Kidney (tissue), 14 donors: Measurements from ENCODE around the gene CNNM3. TPM values are rescaled to one million over a fixed set of nuclear protein-coding genes. Genes with fewer than 3 reads are reported as not detected.

Experiments used
- DNase-seq, 5 donors: peaks; one replicate each; pipeline ENCODE4 v3.0.0-alpha.2; 2013 to 2020
- FAIRE-seq: peaks from 2 replicates; lab custom pipeline; 2012; peaks lifted over from hg19 to GRCh38; lab: Jason Lieb, UNC
- H3K27ac ChIP-seq, 2 donors: one replicate each; pipeline ENCODE4 v1.7.0; 2013; ENCODE audit warnings: low read depth in 2 of 2, low read length in 2 of 2, inconsistent platforms in 1 of 2
- H3K27me3 ChIP-seq: one replicate; pipeline ENCODE4 v1.7.1; 2013; ENCODE audit warnings: low read length, inconsistent platforms; ENCODE audit not compliant: control insufficient read depth, insufficient read depth
- H3K36me3 ChIP-seq, 3 donors: one replicate each; pipeline versions ENCODE4 v1.7.0 to v1.7.1; 2013; ENCODE audit warnings: low read length in 3 of 3, control low read depth in 1 of 3, inconsistent platforms in 1 of 3; ENCODE audit not compliant: insufficient read depth in 3 of 3, control insufficient read depth in 2 of 3
- H3K4me1 ChIP-seq, 3 donors: one replicate each; pipeline versions ENCODE4 v1.7.0 to v1.7.1; 2013; ENCODE audit warnings: low read length in 3 of 3, inconsistent platforms in 1 of 3, low read depth in 1 of 3; ENCODE audit not compliant: control insufficient read depth in 2 of 3, insufficient read depth in 2 of 3
- H3K4me3 ChIP-seq, 3 donors: one replicate each; pipeline versions ENCODE4 v1.7.0 to v1.8.1; 2013; ENCODE audit warnings: low read length in 3 of 3, control low read depth in 1 of 3, inconsistent platforms in 1 of 3
- H3K9ac ChIP-seq, 3 donors: one replicate each; pipeline versions ENCODE4 v1.7.0 to v1.7.1; 2013; ENCODE audit warnings: low read length in 3 of 3, control low read depth in 1 of 3, inconsistent platforms in 1 of 3
- H3K9me3 ChIP-seq, 3 donors: one replicate each; pipeline versions ENCODE4 v1.7.0 to v1.7.1; 2013; ENCODE audit warnings: low read length in 3 of 3, control low read depth in 1 of 3, inconsistent platforms in 1 of 3; ENCODE audit not compliant: control insufficient read depth in 2 of 3, insufficient read depth in 1 of 3
- intact Hi-C: fragments of 100-400 bp; cut with DNase I; formaldehyde crosslinking; loops from one replicate; pipeline ENCODE4 v1.11.1; 2022
- polyA plus RNA-seq: library from polyadenylated mRNA; stranded (reverse); fragments of 350-450 nt; fragmentation: Illumina TruSeq; extraction: RNeasy Lipid Tissue Mini Kit (QIAGEN cat#74804); gene quantifications from one replicate; pipeline ENCODE4 v1.2.3, GENCODE V29; 2014; ENCODE audit warnings: low read depth, low replicate concordance; ENCODE audit not compliant: insufficient read depth
- total RNA-seq: library from RNA; stranded (reverse); fragmentation: NEBNext Ultra II Directional; extraction: Animal tissue kit (Norgen Biotek cat#: 25700); gene quantifications from one replicate; pipeline ENCODE4 v1.2.1, GENCODE V29; 2021
- TF ChIP-seq, protein P1 (sequence below): IDR thresholded peaks from 3 replicates; pipeline ENCODE4 v1.5.1; 2012; ENCODE audit warnings: mild to moderate bottlenecking, moderate library complexity, borderline replicate concordance; ENCODE audit not compliant: insufficient read depth; ENCODE audit errors: extremely low read depth
- donor health status: control.
- donor health status: control.
- donor health status: control.
- donor health status: control.
- donor health status: control.
- donor health status: DM: yes; HTN: yes; CAD: no.
- donor health status: Normal renal cell carcinoma (clear cell type).

Gene CNNM3
- total and polyA plus RNA-seq, 2 donors from 2014 or later = 6.9 to 26.1 TPM

GRCh38 chr2:96815326-96816126, 542 bp upstream of the CNNM3 start:
- intact Hi-C loops = no loop called here
- DNase-seq (peak; percentile 23 to 76 (median 54)), FAIRE-seq (no peak)
- TF ChIP-seq, protein P1, sequence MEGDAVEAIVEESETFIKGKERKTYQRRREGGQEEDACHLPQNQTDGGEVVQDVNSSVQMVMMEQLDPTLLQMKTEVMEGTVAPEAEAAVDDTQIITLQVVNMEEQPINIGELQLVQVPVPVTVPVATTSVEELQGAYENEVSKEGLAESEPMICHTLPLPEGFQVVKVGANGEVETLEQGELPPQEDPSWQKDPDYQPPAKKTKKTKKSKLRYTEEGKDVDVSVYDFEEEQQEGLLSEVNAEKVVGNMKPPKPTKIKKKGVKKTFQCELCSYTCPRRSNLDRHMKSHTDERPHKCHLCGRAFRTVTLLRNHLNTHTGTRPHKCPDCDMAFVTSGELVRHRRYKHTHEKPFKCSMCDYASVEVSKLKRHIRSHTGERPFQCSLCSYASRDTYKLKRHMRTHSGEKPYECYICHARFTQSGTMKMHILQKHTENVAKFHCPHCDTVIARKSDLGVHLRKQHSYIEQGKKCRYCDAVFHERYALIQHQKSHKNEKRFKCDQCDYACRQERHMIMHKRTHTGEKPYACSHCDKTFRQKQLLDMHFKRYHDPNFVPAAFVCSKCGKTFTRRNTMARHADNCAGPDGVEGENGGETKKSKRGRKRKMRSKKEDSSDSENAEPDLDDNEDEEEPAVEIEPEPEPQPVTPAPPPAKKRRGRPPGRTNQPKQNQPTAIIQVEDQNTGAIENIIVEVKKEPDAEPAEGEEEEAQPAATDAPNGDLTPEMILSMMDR = no peak
- Histone ChIP-seq H3K4me3 (peak overlapping the region; percentile 69 to 91 (median 76)), H3K9ac (peak overlapping the region in 2 of 3 donors; percentile 61 to 81), H3K27ac (peak overlapping the region; percentile 82), H3K36me3 (peaks cover 0 to 3% (median 0%) of the 10 kb centered on the region in 3 donors), H3K4me1 (peaks cover 0 to 36% (median 20%) of the 10 kb centered on the region in 3 donors), H3K9me3 (no peaks in the 10 kb centered on the region), H3K27me3 (no peaks in the 10 kb centered on the region)

DNA sequence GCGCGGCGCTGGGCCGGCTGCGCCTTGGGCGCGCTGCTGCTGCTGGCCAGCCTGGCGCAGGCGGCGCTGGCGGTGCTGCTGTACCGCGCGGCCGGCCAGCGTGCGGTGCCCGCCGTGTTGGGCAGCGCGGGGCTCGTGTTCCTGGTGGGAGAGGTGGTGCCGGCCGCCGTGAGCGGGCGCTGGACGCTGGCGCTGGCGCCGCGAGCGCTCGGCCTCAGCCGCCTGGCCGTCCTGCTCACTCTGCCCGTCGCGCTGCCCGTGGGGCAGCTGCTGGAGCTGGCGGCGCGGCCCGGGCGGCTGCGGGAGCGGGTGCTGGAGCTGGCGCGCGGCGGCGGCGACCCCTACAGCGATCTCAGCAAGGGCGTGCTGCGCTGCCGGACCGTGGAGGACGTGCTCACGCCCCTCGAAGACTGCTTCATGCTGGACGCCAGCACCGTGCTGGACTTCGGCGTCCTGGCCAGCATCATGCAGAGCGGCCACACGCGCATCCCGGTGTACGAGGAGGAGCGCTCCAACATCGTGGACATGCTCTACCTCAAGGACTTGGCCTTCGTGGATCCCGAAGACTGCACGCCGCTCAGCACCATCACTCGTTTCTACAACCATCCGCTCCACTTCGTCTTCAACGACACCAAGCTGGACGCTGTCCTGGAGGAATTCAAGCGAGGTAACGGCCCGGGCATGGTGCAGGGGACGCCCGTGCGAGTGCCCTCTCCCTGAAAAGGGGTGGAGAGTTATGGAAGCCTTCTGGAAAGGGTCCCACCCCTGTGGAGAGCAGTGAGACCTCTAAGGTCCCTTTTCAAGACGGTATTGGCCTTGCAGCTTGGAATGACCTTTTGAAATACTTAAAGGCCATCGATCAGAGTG, 1.0 kb downstream of the CNNM3 start:
- no peak for FAIRE-seq
- no peak overlapping the region for H3K27ac ChIP-seq
- peak; percentile 12 to 77 (median 42) for DNase-seq

DNA sequence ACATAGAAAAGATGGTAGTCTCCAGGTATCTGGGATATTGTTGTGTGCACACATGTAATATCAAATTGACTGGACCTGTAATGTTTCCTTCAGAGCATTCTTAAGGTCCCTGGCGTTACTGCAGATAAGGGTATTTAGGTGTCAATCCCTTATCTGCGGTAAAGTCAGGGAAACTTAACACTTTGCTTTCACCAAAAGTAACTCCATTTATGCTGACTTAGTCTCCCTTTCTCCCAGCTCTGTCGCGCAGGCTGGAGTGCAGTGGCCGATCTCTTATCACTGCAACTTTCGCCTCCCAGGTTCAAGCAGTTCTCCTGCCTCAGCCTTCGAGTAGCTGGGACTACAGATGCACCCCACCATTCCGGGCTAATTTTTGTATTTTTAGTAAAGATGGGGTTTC, 1.8 kb downstream of the CNNM3 start:
- H3K9ac ChIP-seq = no peak overlapping the region
- peak overlapping the region in 1 of 3 donors; percentile 64 for H3K4me3 ChIP-seq
- no peak overlapping the region for H3K27ac ChIP-seq
- no peaks in the 10 kb centered on the region for H3K27me3 ChIP-seq
- H3K36me3 ChIP-seq = no peaks in the 10 kb centered on the region
- H3K4me1 ChIP-seq = peaks cover 0 to 44% (median 29%) of the 10 kb centered on the region in 3 donors
- TF ChIP-seq, protein P1 = no peak
- intact Hi-C loops = no loop called here
- FAIRE-seq (no peak), DNase-seq (peak in 1 of 5 donors; percentile 24)
- no peaks in the 10 kb centered on the region for H3K9me3 ChIP-seq

More for the DNA sequence above, 1.0 kb downstream of the CNNM3 start:
- TF ChIP-seq, protein P1 = no peak
- H3K4me3 ChIP-seq = peak overlapping the region; percentile 64 to 80 (median 75)
- intact Hi-C loops = no loop called here
- no peaks in the 10 kb centered on the region for H3K27me3 ChIP-seq
- no peaks in the 10 kb centered on the region for H3K36me3 ChIP-seq
- H3K9ac ChIP-seq = peak overlapping the region; percentile 31 to 63 (median 61)
- H3K4me1 ChIP-seq = peaks cover 0 to 44% (median 29%) of the 10 kb centered on the region in 3 donors
- H3K9me3 ChIP-seq = no peaks in the 10 kb centered on the region
